Stimulated activated memory B cell treated with anti-CD40 and anti-IgM and Interleukin-4, amounts not matched to agents 10 μg/mL and 1 μg/mL and 100 μg/mL, for 72 hours (primary cell): Measurements from ENCODE around the gene SNAP29.
"Not testable (repeated sequence)": the region's sequence is repeated elsewhere in the genome, so short reads cannot be mapped to it uniquely, and the experiment has no call there.

Experiments
- ATAC-seq: fragments of 150-1000 bp; cut with Tn5 transposase; 2 replicates; pipeline ENCODE4 v1.10.0; 2021
- H3K27ac Mint-ChIP-seq: one replicate; pipeline ENCODE4 v1.8.0; 2022; ENCODE audit warnings: mild to moderate bottlenecking, mixed read lengths
- H3K27me3 Mint-ChIP-seq: one replicate; pipeline ENCODE4 v1.8.0; 2022; ENCODE audit warnings: mixed read lengths
- H3K36me3 Mint-ChIP-seq: one replicate; pipeline ENCODE4 v1.8.0; 2022; ENCODE audit warnings: mixed read lengths
- H3K4me1 Mint-ChIP-seq: one replicate; pipeline ENCODE4 v1.8.0; 2022; ENCODE audit warnings: mixed read lengths
- H3K4me3 Mint-ChIP-seq: one replicate; pipeline ENCODE4 v1.8.0; 2022; ENCODE audit warnings: mild to moderate bottlenecking, moderate library complexity, mixed read lengths
- H3K9me3 Mint-ChIP-seq: one replicate; pipeline ENCODE4 v1.8.0; 2022; ENCODE audit warnings: mixed read lengths

Gene SNAP29

DNA sequence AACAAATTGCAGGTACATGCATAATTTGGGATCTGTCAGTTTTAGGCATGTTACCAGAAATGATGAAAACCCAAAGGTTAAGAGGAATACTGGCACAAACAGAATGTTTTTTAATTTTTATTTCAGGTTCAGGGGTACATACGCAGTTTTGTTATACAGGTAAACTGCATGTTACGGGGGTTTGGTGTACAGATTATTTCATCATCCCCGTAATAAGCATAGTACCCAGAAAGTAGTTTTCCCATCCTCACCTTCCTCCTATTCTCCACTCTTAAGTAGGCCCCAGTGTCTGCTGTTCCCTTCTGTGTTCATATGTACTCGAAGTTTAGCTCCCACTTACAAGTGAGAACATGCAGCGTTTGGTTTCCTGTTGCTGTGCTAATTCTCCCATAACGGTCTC is 33.2 kb upstream of the SNAP29 start:
- Mint-ChIP-seq H3K4me1 (no peaks in the 10 kb centered on the region), H3K27me3 (no peaks in the 10 kb centered on the region), H3K27ac (no peak overlapping the region), H3K4me3 (no peak overlapping the region), H3K9me3 (no peaks in the 10 kb centered on the region), H3K36me3 (peaks cover 55% of the 10 kb centered on the region)
- no peak for ATAC-seq

- not testable (repeated sequence) for ATAC-seq, H3K27me3 Mint-ChIP-seq, H3K9me3 Mint-ChIP-seq, H3K27ac Mint-ChIP-seq, H3K4me1 Mint-ChIP-seq, H3K4me3 Mint-ChIP-seq
- peaks cover 57% of the 10 kb centered on the region for H3K36me3 Mint-ChIP-seq
Measured at GRCh38 chr22:20826373-20827152, 32.2 kb upstream of the SNAP29 start.

DNA sequence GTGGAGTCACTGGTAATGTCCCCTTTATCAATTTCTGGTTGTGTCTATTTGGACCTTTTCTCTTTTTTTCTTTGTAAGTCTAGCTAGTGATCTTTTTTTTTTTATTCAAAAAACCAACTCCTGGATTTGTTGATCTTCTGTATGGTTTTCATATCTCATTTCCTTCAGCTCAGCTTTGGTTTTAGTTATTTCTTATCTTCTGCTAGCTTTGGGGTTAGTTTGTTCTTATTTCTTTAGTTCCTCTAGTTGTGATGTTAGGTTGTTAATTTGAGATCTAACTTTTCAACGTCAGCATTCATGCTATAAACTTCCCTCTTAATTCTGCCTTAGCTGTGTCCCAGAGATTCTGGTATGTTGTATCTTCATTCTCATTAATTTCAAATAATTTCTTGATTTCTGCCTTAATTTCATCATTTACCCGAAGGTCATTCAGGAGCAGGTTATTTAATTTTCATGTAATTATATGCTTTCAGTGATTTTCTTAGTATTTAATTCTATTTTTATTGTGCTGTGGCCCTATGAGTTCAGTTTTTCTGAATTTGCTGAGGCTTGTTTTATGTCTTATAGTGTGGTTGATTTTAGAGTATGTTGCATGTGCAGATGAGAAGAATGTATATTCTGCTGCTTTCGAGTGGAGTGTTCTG is 29.2 kb upstream of the SNAP29 start:
- Mint-ChIP-seq H3K4me3 (no peak overlapping the region), H3K27me3 (no peaks in the 10 kb centered on the region), H3K4me1 (no peaks in the 10 kb centered on the region), H3K27ac (no peak overlapping the region), H3K36me3 (peaks cover 71% of the 10 kb centered on the region), H3K9me3 (no peaks in the 10 kb centered on the region)
- ATAC-seq = no peak

DNA sequence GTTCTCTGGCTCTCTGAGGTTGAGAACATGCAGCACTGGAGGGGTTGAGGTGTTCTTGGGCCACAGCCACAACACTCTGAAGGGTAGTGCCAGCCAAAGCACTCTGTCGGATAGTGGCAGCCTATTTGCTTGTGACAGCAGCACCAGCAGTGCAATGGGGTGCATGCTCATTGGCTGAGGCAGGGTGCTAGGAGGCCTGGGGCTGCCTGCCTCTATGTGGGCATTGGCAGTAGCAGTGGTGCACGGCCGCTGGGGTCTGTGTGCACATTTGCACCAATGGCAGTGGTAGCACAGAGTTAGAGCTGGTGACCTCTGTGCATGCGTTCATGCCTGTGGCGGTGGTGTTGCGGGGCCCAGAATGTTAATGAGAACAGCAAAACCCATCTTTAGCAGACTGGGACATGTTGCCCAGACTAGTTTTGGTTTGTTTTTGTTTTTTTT is 25.6 kb upstream of the SNAP29 start:
- H3K36me3 Mint-ChIP-seq = peaks cover 59% of the 10 kb centered on the region
- H3K9me3 Mint-ChIP-seq = no peaks in the 10 kb centered on the region
- H3K4me1 Mint-ChIP-seq = peaks cover 6% of the 10 kb centered on the region
- no peak overlapping the region for H3K27ac Mint-ChIP-seq
- no peak overlapping the region for H3K4me3 Mint-ChIP-seq
- no peaks in the 10 kb centered on the region for H3K27me3 Mint-ChIP-seq
- ATAC-seq = no peak

GRCh38 chr22:20834206-20834605 is 24.6 kb upstream of the SNAP29 start:
- Mint-ChIP-seq H3K27ac (no peak overlapping the region), H3K9me3 (no peaks in the 10 kb centered on the region), H3K36me3 (peaks cover 53% of the 10 kb centered on the region), H3K27me3 (no peaks in the 10 kb centered on the region), H3K4me3 (no peak overlapping the region), H3K4me1 (peaks cover 11% of the 10 kb centered on the region)
- ATAC-seq = no peak

DNA sequence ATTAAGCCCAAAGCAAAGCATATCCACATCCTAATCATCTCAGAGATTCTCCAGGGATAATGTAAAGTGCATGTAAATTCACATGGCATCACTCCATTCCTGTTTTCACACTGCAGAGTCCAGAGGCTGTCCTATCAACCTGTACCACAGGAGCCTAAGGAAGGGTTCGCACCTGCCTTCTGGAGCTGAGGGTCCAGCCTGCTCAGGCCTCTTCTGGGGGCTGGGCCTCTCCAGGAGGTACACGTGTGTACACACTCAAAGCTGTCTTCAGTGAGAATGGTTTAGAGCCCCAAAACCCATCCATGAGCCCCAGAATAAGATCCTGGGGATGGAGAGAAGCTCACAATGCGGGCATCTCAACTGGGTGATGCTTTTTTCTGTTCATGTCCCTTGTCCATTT is 24.1 kb upstream of the SNAP29 start:
- Mint-ChIP-seq H3K36me3 (peaks cover 47% of the 10 kb centered on the region), H3K27me3 (no peaks in the 10 kb centered on the region), H3K9me3 (no peaks in the 10 kb centered on the region), H3K4me1 (peaks cover 13% of the 10 kb centered on the region), H3K4me3 (no peak overlapping the region), H3K27ac (no peak overlapping the region)
- no peak for ATAC-seq

DNA sequence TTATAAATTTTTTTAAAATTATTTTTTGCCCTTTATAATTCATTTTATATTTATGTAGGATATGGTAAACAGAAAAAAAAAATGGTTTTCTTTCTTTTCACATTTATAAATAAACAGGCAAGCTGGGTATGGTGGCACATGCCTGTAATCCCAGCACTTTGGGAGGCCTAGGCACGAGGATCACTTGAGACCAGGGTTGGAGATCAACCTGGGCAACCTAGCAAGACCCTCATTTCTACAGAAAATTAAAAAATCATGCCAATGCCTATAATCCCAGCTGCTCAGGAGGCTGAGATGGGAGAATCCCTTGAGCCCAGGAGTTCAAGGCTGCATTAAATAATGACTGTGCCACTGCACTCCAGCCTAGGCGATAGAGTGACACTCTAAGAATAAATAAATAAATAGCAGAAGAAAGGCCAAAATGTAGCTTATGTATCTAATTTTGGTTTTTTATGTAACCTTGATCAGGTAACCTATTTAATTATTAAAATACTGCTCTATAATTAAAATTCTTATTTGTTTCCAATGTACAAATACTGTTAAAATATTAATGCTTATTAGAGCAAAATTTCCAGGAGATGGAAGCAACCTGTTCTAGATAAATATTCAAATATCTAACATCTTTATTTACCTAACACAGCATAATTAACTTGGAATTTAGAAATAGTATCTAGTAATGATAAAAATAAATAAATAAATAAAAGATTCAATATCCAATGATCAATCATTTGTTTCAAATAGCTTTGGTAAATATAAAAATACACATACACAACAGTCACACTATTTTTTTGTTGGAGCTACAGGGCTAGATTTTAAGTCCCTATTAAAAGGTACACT is 21.6 kb upstream of the SNAP29 start:
- no peaks in the 10 kb centered on the region for H3K9me3 Mint-ChIP-seq
- peaks cover 34% of the 10 kb centered on the region for H3K4me1 Mint-ChIP-seq
- peaks cover 31% of the 10 kb centered on the region for H3K36me3 Mint-ChIP-seq
- H3K27ac Mint-ChIP-seq = no peak overlapping the region
- ATAC-seq = no peak
- H3K27me3 Mint-ChIP-seq = no peaks in the 10 kb centered on the region
- H3K4me3 Mint-ChIP-seq = no peak overlapping the region

DNA sequence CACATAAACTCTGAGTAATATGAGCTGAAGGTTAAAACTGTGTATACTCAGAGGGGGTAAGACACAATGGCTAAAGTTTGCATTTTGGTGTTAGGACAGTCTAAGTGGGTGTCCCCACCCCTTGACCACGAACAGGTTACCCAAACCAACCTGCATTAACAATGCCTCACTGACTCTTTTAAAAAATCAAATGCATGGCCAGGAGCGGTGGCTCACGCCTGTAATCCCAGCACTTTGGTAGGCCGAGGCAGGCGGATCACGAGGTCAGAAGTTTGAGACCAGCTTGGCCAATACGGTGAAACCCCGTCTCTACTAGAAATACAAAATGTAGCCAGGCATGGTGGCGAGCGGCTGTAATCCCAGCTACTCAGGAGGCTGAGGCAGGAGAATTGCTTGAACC is 19.5 kb upstream of the SNAP29 start:
- peaks cover 42% of the 10 kb centered on the region for H3K4me1 Mint-ChIP-seq
- not testable (repeated sequence) for ATAC-seq, H3K27me3 Mint-ChIP-seq, H3K27ac Mint-ChIP-seq, H3K4me3 Mint-ChIP-seq, H3K9me3 Mint-ChIP-seq
- peaks cover 18% of the 10 kb centered on the region for H3K36me3 Mint-ChIP-seq

GRCh38 chr22:20839837-20840645 is 18.8 kb upstream of the SNAP29 start:
- Mint-ChIP-seq H3K36me3 (peaks cover 14% of the 10 kb centered on the region), H3K4me1 (peaks cover 42% of the 10 kb centered on the region), H3K4me3 (no peak overlapping the region), H3K27me3 (no peaks in the 10 kb centered on the region), H3K27ac (no peak overlapping the region), H3K9me3 (no peaks in the 10 kb centered on the region)
- no peak for ATAC-seq

DNA sequence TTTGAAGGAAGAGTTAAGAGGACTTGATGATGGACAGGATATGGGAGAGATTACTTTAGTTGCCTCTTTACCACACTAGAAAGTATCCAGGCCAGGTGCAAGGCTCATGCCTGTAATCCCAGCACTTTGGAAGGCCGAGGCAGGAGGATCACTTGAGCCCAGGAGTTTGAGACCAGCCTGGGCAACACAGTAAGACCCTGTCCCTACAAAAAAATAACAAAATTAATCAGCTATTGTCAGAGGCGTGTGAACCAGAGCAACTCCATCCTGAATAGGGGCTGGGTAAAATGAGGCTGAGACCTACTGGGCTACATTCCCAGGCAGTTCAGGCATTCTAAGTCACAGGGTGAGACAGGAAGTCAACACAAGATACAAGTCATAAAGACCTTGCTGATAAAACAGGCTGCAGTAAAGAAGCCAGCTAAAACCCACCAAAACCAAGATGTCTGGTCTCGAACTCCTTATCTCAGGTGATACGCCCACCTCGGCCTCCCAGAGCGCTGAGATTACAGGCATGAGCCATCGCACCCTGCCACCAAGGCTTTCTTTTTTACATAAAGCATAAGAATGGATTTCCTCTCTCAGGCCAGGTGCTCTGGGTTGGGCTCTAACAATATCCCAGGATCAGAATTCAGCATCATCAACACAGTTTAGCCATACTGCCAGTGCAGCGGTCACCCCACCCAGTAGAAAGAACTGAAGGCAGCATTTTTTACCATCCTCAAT is 18.0 kb upstream of the SNAP29 start:
- ATAC-seq = no peak
- H3K36me3 Mint-ChIP-seq = peaks cover 10% of the 10 kb centered on the region
- no peaks in the 10 kb centered on the region for H3K9me3 Mint-ChIP-seq
- peaks cover 42% of the 10 kb centered on the region for H3K4me1 Mint-ChIP-seq
- no peak overlapping the region for H3K27ac Mint-ChIP-seq
- no peaks in the 10 kb centered on the region for H3K27me3 Mint-ChIP-seq
- H3K4me3 Mint-ChIP-seq = no peak overlapping the region

GRCh38 chr22:20843501-20843900 is 15.3 kb upstream of the SNAP29 start:
- H3K36me3 Mint-ChIP-seq = peaks cover 7% of the 10 kb centered on the region
- no peaks in the 10 kb centered on the region for H3K9me3 Mint-ChIP-seq
- no peak overlapping the region for H3K4me3 Mint-ChIP-seq
- H3K27ac Mint-ChIP-seq = no peak overlapping the region
- no peaks in the 10 kb centered on the region for H3K27me3 Mint-ChIP-seq
- no peak for ATAC-seq
- peaks cover 37% of the 10 kb centered on the region for H3K4me1 Mint-ChIP-seq

DNA sequence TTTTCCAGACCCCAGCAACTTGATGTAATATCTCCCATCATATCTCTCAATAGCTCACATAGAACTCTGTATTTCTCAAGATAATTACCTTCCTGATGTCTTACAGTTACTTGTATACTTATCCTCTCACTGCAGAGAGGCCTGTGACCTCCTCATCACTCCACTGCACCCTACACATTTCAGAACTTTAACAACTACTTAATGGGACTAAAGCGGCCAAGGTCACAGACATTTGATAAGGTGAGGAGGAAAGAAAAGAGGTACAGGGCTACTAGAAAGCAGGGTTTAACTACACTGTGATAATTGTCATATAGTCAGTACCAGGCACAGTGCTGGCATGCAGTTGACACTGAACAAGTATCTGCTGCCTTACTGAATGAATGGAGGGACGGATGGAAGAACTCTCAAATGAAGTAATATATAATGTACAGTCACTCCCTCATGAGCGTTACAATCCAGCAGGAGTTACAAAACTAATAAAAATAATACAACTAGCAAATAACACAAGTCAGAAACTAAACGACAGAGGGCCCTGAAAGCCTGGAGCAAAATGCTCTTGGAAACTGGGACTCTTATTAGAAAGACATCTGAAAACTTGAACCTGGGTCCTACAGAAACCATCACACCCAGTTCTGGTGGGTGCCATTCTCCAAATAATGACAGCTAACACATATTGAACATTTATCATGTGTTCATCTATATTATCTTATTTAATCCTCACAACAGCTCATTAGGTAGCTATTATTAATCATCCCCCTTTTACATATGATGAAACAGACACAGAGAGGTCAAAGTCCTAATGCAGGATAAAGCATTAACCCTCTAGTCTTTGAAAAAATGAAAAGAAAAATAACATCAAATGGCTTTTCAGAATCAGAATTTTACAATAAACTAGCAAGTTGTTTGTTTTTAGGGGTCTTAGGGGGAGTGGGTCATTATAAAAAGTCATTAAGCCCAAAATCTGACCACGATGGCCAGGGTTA is 14.5 kb upstream of the SNAP29 start:
- no peak for ATAC-seq
- Mint-ChIP-seq H3K4me1 (peaks cover 40% of the 10 kb centered on the region), H3K9me3 (no peaks in the 10 kb centered on the region), H3K27me3 (no peaks in the 10 kb centered on the region), H3K27ac (no peak overlapping the region), H3K36me3 (peaks cover 6% of the 10 kb centered on the region), H3K4me3 (no peak overlapping the region)

GRCh38 chr22:20847318-20847822 is 11.4 kb upstream of the SNAP29 start:
- H3K27ac Mint-ChIP-seq = no peak overlapping the region
- H3K27me3 Mint-ChIP-seq = no peaks in the 10 kb centered on the region
- peaks cover 23% of the 10 kb centered on the region for H3K4me1 Mint-ChIP-seq
- no peak for ATAC-seq
- H3K9me3 Mint-ChIP-seq = no peaks in the 10 kb centered on the region
- H3K4me3 Mint-ChIP-seq = no peak overlapping the region
- no peaks in the 10 kb centered on the region for H3K36me3 Mint-ChIP-seq
